ENCODE results near the gene ATP5PB.

GRCh38 chr1:111505641-111506119 lies 56.4 kb downstream of the ATP5PB start:
- TF ChIP-seq PATZ1 (CRISPR knock-in tag; IDR thresholded peaks at IDR 0.05; ENCODE audit: borderline replicate concordance) (no peak), PPARA (CRISPR knock-in tag; IDR thresholded peaks at IDR 0.05; ENCODE audit: borderline replicate concordance) (no peak)
